CD14-positive monocyte (primary cell): ENCODE data around the gene HOXC9. TPM values are rescaled to one million over a fixed set of nuclear protein-coding genes. Genes with fewer than 3 reads are reported as not detected.

Experiments
- DNase-seq, 3 donors: peaks; one replicate each; pipeline ENCODE4 v3.0.0-alpha.2; 2011 to 2022
- H2AFZ ChIP-seq: 2 replicates; pipeline ENCODE4 v1.6.0; 2012; ENCODE audit warnings: mild to moderate bottlenecking, low read depth, low read length, inconsistent platforms; ENCODE audit not compliant: insufficient read depth, poor library complexity, severe bottlenecking
- H3K27ac ChIP-seq, 2 donors: 1 replicate in 1 of 2; 2 replicates in 1 of 2; pipeline ENCODE4 v1.5.1; 2012 to 2013; ENCODE audit warnings: low read length in 2 of 2, control low read depth in 1 of 2, inconsistent platforms in 1 of 2, low read depth in 1 of 2, mild to moderate bottlenecking in 1 of 2
- H3K27me3 ChIP-seq, 2 donors: one replicate each; pipeline versions ENCODE4 v1.6.0 to v1.6.1; 2011 to 2013; ENCODE audit warnings: low read length in 2 of 2; ENCODE audit not compliant: control insufficient read depth in 2 of 2, insufficient read depth in 2 of 2
- H3K36me3 ChIP-seq, 2 donors: replicated peaks in 1 of 2; 1 replicate in 1 of 2; 2 replicates in 1 of 2; pipeline versions ENCODE4 v1.5.1 to v1.6.1; 2012 to 2013; ENCODE audit warnings: low read length in 2 of 2, control low read depth in 1 of 2, inconsistent platforms in 1 of 2, mild to moderate bottlenecking in 1 of 2; ENCODE audit not compliant: insufficient read depth in 2 of 2, control insufficient read depth in 1 of 2
- H3K4me1 ChIP-seq, 2 donors: 1 replicate in 1 of 2; 2 replicates in 1 of 2; pipeline versions ENCODE4 v1.5.1 to v1.6.1; 2012 to 2013; ENCODE audit warnings: low read length in 2 of 2, control low read depth in 1 of 2, inconsistent platforms in 1 of 2, mild to moderate bottlenecking in 1 of 2, moderate library complexity in 1 of 2; ENCODE audit not compliant: insufficient read depth in 2 of 2, control insufficient read depth in 1 of 2
- H3K4me2 ChIP-seq: replicated peaks from 2 replicates; pipeline ENCODE3; 2012; ENCODE audit warnings: low read length, moderate library complexity, mild to moderate bottlenecking; ENCODE audit not compliant: poor library complexity, severe bottlenecking; ENCODE audit errors: extremely low read depth
- H3K4me3 ChIP-seq, 3 experiments: fragments of 200-600 bp in 1 of 3; sonication (generic) in 1 of 3; replicated peaks in 1 of 3; 1 replicate in 2 of 3; 2 replicates in 1 of 3; pipeline ENCODE4 v1.5.1; 2011 to 2013; ENCODE audit warnings: low read length in 3 of 3, mild to moderate bottlenecking in 3 of 3, control low read depth in 2 of 3, low read depth in 2 of 3, inconsistent platforms in 1 of 3, moderate library complexity in 1 of 3
- H3K79me2 ChIP-seq: 2 replicates; pipeline ENCODE4 v1.6.0; 2012; ENCODE audit warnings: mild to moderate bottlenecking, control low read depth, inconsistent platforms, low read length, moderate library complexity; ENCODE audit not compliant: insufficient read depth
- H3K9ac ChIP-seq: 2 replicates; pipeline ENCODE4 v1.6.0; 2017; ENCODE audit warnings: low read length, mild to moderate bottlenecking; ENCODE audit not compliant: insufficient read depth, poor library complexity, severe bottlenecking
- H3K9me3 ChIP-seq, 2 donors: replicated peaks in 1 of 2; 1 replicate in 1 of 2; 2 replicates in 1 of 2; pipeline versions ENCODE4 v1.5.1 to v1.6.1; 2012 to 2013; ENCODE audit warnings: low read length in 2 of 2, control low read depth in 1 of 2; ENCODE audit not compliant: control insufficient read depth in 1 of 2, insufficient read depth in 1 of 2
- H4K20me1 ChIP-seq: 2 replicates; pipeline ENCODE4 v1.6.0; 2012; ENCODE audit warnings: mild to moderate bottlenecking, low read length, control low read depth, moderate library complexity; ENCODE audit not compliant: insufficient read depth
- H3K27ac Mint-ChIP-seq, 7 donors: one replicate each; pipeline ENCODE4 v1.8.0; 2020; ENCODE audit warnings: mild to moderate bottlenecking in 7 of 7, mixed read lengths in 7 of 7, moderate library complexity in 6 of 7, inconsistent platforms in 2 of 7
- H3K27me3 Mint-ChIP-seq, 3 donors: one replicate each; pipeline ENCODE4 v1.8.0; 2021 to 2022; ENCODE audit warnings: low read depth in 3 of 3, mild to moderate bottlenecking in 3 of 3, mixed read lengths in 3 of 3, moderate library complexity in 3 of 3, inconsistent platforms in 1 of 3
- H3K36me3 Mint-ChIP-seq, 2 donors: one replicate each; pipeline ENCODE4 v1.8.0; 2020; ENCODE audit warnings: mixed read lengths in 2 of 2, inconsistent platforms in 1 of 2, mild to moderate bottlenecking in 1 of 2
- H3K4me1 Mint-ChIP-seq: one replicate; pipeline ENCODE4 v1.8.0; 2020; ENCODE audit warnings: mild to moderate bottlenecking, mixed read lengths
- H3K4me3 Mint-ChIP-seq, 2 donors: one replicate each; pipeline ENCODE4 v1.8.0; 2020; ENCODE audit warnings: mild to moderate bottlenecking in 2 of 2, mixed read lengths in 2 of 2, moderate library complexity in 1 of 2
- H3K9me3 Mint-ChIP-seq, 7 donors: one replicate each; pipeline ENCODE4 v1.8.0; 2020 to 2022; ENCODE audit warnings: mixed read lengths in 7 of 7, mild to moderate bottlenecking in 6 of 7, moderate library complexity in 6 of 7, inconsistent platforms in 2 of 7
- WGBS: methylation state at CpG from one replicate; pipeline ENCODE4 v1.1.5; 2013; ENCODE audit warnings: missing lambda C conversion rate; ENCODE audit not compliant: insufficient coverage; 5-methylcytosine and 5-hydroxymethylcytosine counted together
- intact Hi-C, 2 donors: fragments of 100-400 bp; cut with micrococcal nuclease; formaldehyde crosslinking; loops; one replicate each; pipeline versions ENCODE4 v1.15.0 to v1.15.1; 2023
- polyA plus RNA-seq, 3 donors: library from polyadenylated mRNA; depleted of rRNA in 1 of 3; unstranded in 2 of 3; stranded (reverse) in 1 of 3; fragments of 300-500 nt in 2 of 3; fragments of >200 nt in 1 of 3; fragmentation: Illumina TruSeq in 2 of 3; gene quantifications; 1 replicate in 2 of 3; 2 replicates in 1 of 3; pipeline ENCODE4 v1.2.3, GENCODE V29; 2012 to 2021
- TF ChIP-seq, protein P1 (sequence below): fragments of 200-600 bp; IDR thresholded peaks from one replicate; pipeline ENCODE4 v1.8.0; 2022; ENCODE audit warnings: antibody characterized with exemption, mild to moderate bottlenecking

HOXC9 gene
- polyA plus RNA-seq, 3 donors, result not detected

DNA sequence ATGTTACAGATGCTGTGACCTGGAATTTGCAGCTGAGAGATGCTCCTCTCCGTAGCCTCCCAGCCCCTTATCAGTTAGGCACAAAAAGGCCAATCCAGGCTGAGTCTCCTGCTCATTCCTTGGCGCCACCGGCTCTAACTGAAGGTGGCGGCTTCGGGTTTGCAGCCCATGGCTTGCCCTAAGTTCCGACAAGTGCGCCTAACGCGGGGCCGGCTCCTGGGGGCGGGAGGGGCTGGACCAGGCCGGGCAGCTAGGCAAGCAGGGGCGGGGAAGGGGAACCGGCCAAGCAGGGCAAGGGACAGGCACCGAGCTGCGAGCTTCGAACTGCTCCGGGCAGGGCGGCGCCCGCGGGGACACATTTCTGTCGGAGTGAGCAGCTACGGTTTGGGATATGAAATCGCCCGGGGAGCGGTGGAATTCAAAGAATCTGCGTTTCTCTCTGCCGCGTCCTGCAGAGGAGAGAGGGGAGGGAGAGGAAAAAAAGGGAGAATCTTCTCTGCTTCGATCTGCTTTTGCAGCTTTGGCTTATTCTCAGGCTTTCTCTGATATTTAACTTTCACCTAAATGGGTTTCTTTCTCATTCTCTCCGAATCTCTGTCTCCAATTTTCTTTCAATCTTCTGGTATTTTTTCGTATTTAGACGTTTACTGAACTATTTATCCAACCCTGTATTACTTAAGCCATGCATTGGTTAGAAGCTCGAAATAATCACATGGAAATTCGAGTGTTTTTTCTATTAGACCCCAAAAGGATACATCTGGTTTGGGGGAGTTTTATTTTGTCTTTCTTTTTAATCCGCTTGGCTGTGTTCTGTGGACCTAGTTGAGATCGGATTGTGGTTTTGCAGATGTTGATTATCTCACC lies 46.9 kb upstream of the HOXC9 start:
- Mint-ChIP-seq H3K36me3 (peaks cover 2 to 12% of the 10 kb centered on the region in 2 donors), H3K4me1 (peaks cover 6% of the 10 kb centered on the region), H3K27me3 (peaks cover 97 to 99% (median 97%) of the 10 kb centered on the region in 3 donors), H3K27ac (peak overlapping the region in 1 of 7 donors; percentile 31), H3K9me3 (peaks cover 0 to 60% (median 21%) of the 10 kb centered on the region in 7 donors), H3K4me3 (peak overlapping the region in 1 of 2 donors; percentile 62)
- Histone ChIP-seq H3K27ac (no peak overlapping the region), H3K4me3 (no peak overlapping the region), H3K27me3 (peaks cover 92 to 99% of the 10 kb centered on the region in 2 donors), H3K36me3 (no peaks in the 10 kb centered on the region), H3K4me1 (no peaks in the 10 kb centered on the region), H3K4me2 (no peak overlapping the region), H3K9ac (no peak overlapping the region), H4K20me1 (no peaks in the 10 kb centered on the region), H3K9me3 (peaks cover 3 to 87% of the 10 kb centered on the region in 2 donors), H2AFZ (no peak overlapping the region), H3K79me2 (no peaks in the 10 kb centered on the region)
- TF ChIP-seq, protein P1, sequence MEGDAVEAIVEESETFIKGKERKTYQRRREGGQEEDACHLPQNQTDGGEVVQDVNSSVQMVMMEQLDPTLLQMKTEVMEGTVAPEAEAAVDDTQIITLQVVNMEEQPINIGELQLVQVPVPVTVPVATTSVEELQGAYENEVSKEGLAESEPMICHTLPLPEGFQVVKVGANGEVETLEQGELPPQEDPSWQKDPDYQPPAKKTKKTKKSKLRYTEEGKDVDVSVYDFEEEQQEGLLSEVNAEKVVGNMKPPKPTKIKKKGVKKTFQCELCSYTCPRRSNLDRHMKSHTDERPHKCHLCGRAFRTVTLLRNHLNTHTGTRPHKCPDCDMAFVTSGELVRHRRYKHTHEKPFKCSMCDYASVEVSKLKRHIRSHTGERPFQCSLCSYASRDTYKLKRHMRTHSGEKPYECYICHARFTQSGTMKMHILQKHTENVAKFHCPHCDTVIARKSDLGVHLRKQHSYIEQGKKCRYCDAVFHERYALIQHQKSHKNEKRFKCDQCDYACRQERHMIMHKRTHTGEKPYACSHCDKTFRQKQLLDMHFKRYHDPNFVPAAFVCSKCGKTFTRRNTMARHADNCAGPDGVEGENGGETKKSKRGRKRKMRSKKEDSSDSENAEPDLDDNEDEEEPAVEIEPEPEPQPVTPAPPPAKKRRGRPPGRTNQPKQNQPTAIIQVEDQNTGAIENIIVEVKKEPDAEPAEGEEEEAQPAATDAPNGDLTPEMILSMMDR, result no peak
- DNase-seq, result no peak
- WGBS, result 6% methylated on average over 25 of the region's 38 CpGs
- intact Hi-C loops, result loop anchor here in 1 of 2 donors (5.0 kb wide), 1 partner anchor 44 kb away; no protein-coding TSS in a partner anchor

DNA sequence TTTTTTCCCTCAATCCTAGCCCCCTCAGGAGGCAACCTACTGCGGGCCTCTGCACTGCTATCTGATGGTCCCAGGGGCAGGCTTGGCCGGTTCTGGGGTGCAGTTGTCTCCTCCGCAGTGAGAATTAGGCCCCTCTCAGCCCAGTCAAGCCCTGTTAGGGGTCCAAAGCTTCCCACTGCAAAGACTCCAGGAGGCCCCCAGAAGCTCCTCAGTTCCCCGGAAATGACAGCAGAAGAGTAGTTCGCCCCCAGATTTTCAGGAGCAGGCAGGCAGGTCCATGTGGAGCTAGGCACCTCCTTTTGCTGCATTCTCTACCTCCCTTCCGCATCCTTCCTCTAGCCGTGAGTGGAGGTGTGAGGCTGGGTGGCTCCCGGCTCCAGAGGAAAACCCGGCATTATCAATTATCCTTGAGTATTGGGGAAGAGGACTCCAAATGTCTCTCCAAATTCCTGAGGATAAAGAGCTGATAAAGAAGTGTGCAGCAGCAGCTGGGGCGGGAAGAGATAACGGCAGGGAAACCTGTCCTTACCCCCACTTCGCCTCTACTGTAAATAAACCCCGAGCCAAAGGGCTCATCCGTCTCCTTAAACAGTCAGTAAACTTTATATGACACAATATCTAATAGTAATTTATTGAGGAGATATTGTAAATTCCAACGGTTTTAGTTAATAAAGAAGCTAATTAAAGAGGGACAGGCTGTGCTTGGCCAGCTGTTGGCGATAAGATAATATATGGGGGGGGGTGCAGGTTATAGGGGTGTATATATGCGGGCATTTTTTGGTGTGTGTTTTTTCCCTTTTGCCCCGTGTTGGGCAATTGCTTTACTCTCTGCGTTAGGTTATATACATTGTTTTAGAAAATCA lies 45.9 kb upstream of the HOXC9 start:
- H3K4me2 ChIP-seq, result no peak overlapping the region
- peaks cover 3 to 85% of the 10 kb centered on the region in 2 donors for H3K9me3 ChIP-seq
- H3K27ac ChIP-seq, result no peak overlapping the region
- H3K27me3 ChIP-seq, result peaks cover 92 to 99% of the 10 kb centered on the region in 2 donors
- Mint-ChIP-seq H3K27me3 (peaks cover 95 to 99% (median 95%) of the 10 kb centered on the region in 3 donors), H3K4me3 (peak overlapping the region in 1 of 2 donors; percentile 62), H3K4me1 (peaks cover 6% of the 10 kb centered on the region), H3K27ac (no peak overlapping the region), H3K9me3 (peaks cover 0 to 60% (median 27%) of the 10 kb centered on the region in 7 donors), H3K36me3 (peaks cover 2 to 12% of the 10 kb centered on the region in 2 donors)
- H3K4me3 ChIP-seq, result no peak overlapping the region
- DNase-seq, result no peak
- no peaks in the 10 kb centered on the region for H4K20me1 ChIP-seq
- TF ChIP-seq, protein P1, result no peak
- H2AFZ ChIP-seq, result no peak overlapping the region
- intact Hi-C loops, result loop anchor here in 1 of 2 donors (5.0 kb wide), 1 partner anchor 43 kb away; no protein-coding TSS in a partner anchor
- no peaks in the 10 kb centered on the region for H3K79me2 ChIP-seq
- H3K9ac ChIP-seq, result no peak overlapping the region
- H3K36me3 ChIP-seq, result no peaks in the 10 kb centered on the region
- no peaks in the 10 kb centered on the region for H3K4me1 ChIP-seq
- 16% methylated on average over 4 of the region's 19 CpGs for WGBS
